GM12872 (cell line): Measurements from ENCODE around the gene TESPA1.

ENCODE experiments used
- CTCF ChIP-seq: IDR thresholded peaks from 3 replicates; pipeline ENCODE4 v1.5.1; 2011; ENCODE audit warnings: low read depth, mild to moderate bottlenecking, low read length, moderate library complexity; ENCODE audit not compliant: insufficient read depth

TESPA1 gene, protein sequence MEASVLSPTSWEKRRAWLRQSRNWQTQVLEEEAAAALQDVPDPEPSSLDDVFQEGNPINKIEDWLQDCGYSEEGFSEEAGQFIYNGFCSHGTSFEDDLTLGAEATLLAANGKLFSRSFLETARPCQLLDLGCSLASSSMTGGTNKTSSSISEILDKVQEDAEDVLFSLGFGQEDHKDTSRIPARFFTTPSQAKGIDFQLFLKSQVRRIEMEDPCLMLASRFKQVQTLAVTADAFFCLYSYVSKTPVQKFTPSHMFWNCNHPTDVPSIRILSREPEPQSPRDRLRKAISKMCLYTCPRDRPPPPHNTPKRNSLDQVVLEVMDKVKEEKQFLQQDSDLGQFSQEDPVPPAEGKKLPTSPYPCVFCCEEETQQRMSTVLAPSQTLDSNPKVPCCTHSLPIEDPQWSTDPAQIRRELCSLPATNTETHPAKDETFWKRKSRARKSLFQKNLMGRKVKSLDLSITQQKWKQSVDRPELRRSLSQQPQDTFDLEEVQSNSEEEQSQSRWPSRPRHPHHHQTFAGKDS

DNA sequence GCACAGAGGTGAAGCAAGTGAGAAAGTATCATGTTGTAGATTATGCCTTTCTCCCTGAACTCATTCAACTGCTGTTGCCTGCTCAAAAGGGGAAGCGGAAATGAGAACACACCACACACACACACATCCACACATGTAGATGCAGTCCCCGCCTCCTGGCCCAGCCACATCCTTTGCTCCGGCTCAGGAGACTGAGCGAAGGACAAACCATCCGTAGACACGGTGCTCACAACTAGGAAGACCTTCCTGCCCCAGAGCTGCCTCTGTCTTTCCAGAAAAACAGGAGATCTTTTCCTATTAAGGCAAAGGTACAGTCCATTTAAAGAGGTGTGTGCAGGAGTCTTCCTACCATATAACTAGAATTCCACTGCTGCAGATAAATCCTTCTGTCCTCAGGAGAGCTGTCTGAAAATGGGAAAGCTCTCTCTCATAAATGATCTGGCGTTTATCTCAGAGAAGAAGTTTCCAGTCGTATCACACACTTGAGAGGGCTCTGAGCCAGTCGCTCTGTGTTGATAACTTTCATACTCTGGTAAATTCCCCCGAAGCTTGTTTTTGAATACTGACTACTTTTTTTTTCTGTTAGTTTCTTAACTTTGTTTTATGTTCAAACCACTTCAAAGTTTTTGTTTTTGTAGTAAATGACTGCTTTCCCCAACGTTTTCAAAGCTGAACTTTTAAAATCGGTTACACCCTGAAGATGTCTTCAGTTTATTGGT is at the start of gene TESPA1:
TSS of gene TESPA1 (minus strand) at position 105 of the 719 bp plus-strand sequence. CDS start 10,200 bp downstream, outside the sequence.
- no peak for TF ChIP-seq CTCF

DNA sequence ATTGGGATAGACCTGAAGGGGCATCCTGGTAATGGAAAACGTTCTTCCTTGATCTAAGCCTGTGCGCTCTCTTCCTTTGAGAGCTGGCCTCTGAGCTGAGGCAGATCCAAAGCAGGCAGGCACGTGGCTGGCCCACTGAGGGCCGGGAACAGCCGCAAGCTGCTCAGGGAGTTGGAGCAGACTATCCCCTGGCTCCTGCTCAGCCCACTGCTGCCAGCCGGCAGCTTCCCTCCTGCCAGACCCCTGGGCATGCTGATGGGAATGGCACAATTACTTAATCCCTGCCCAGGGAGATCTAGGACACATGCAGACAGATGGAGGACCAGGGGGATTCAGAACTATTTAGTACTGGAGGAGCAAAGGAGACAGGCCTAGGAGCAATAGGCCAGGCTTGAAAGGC is 49.7 kb upstream of the TESPA1 start:
- no peak for TF ChIP-seq CTCF

GRCh38 chr12:55025508-55025907 is 40.9 kb upstream of the TESPA1 start:
- TF ChIP-seq CTCF, result no peak

DNA sequence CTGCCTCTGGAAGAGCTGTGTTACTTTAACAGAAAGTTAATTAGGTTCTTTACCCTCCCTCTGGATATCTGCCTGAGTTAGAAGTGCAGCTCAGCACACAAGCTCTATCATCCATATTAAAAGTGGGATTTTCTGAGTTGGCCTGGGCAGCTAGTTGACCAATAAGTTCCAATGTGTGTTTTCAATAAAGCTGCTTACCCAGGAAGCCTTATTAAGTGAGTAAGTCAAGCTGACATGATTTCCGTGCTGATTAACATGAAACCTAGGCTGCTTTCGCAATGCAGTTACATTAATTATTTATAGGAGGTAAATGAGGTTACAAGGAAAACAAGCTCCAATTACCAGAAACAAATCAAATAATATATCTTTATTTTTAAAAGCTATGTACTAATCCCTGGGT is 40.0 kb upstream of the TESPA1 start:
- no peak for TF ChIP-seq CTCF

GRCh38 chr12:55019784-55020183 is 35.2 kb upstream of the TESPA1 start, which contains the start of gene NEUROD4:
Gene NEUROD4, plus strand, starts transcription at chr12:55019974. Its CDS starts 6,466 bp downstream, at chr12:55026440.
- TF ChIP-seq CTCF, result no peak

GRCh38 chr12:55017416-55017925 is 32.9 kb upstream of the TESPA1 start:
- TF ChIP-seq CTCF, result no peak

- TF ChIP-seq CTCF, result no peak
Observed at GRCh38 chr12:55008944-55009585, 24.5 kb upstream of the TESPA1 start.
